ENCODE measurements around the gene SH2D4B. TPM values are rescaled to one million over a fixed set of nuclear protein-coding genes. Genes with fewer than 3 reads are reported as not detected.

The SH2D4B gene
- under 1 TPM; 0.19 to 0.30 (median 0.27) TPM for total RNA-seq
- 0.27 TPM for total RNA-seq (2013)

DNA sequence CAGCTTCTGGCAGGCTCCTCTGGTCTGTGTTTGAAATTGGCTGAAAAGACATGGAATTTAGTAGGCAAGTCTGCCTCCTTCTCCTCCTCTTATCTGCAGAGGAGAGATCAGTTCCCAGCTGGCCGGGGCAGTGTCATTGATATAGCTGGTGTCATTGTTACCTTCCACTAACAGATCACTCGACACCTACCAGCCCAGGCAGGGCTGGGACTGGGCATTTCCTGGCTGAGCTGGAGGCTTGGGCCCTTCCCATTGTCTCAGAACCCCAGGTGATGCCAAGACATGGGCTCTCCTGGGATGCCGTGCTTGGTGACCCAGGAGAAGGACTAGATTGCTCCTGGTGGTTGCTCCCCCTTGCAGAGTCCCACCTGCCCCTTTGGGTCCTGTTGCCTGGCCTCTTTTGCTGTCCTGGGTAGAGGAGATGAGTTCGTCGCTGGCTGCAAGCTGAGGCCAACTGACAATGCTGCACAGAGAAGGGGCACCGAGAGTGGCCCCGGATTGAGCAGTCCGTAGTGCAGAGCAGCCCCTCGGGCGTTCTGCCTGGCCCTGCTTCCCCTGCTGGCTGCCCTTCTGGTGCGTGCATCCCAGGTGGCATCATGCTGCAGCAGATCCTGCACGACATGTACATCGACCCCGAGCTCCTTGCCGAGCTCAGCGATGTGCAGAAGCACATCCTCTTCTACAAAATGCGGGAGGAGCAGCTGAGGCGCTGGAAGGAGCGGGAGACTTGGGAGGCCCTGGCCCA lies at the start of gene SH2D4B:
TSS of gene SH2D4B (plus strand) at position 167 of the 745 bp plus-strand sequence. CDS start at position 597, 430 bp downstream.
- Mint-ChIP-seq H3K9me3 (no peaks in the 10 kb centered on the region), H3K36me3 (no peaks in the 10 kb centered on the region), H3K27me3 (ENCODE audit: low read depth in 2 of 2) (no peaks in the 10 kb centered on the region), H3K27ac (peak within 1 kb of the TSS; percentile 36 to 95), H3K4me1 (peaks cover 8 to 13% of the 10 kb centered on the region in 2 donors), H3K4me3 (peak within 1 kb of the TSS; percentile 57)
- Histone ChIP-seq H3K4me1 (ENCODE audit: control insufficient read depth, insufficient read depth, low read length) (peaks cover 18% of the 10 kb centered on the region), H3K9me3 (ENCODE audit: control insufficient read depth, insufficient read depth, low read length) (no peaks in the 10 kb centered on the region), H3K4me3 (ENCODE audit: low read length) (no peak within 1 kb of the TSS), H3K27me3 (ENCODE audit: control insufficient read depth, insufficient read depth, low read length) (no peaks in the 10 kb centered on the region), H3K27ac (ENCODE audit: low read length) (no peak within 1 kb of the TSS), H3K36me3 (ENCODE audit: control insufficient read depth, insufficient read depth, low read length) (no peaks in the 10 kb centered on the region)
- TF ChIP-seq, protein P1, sequence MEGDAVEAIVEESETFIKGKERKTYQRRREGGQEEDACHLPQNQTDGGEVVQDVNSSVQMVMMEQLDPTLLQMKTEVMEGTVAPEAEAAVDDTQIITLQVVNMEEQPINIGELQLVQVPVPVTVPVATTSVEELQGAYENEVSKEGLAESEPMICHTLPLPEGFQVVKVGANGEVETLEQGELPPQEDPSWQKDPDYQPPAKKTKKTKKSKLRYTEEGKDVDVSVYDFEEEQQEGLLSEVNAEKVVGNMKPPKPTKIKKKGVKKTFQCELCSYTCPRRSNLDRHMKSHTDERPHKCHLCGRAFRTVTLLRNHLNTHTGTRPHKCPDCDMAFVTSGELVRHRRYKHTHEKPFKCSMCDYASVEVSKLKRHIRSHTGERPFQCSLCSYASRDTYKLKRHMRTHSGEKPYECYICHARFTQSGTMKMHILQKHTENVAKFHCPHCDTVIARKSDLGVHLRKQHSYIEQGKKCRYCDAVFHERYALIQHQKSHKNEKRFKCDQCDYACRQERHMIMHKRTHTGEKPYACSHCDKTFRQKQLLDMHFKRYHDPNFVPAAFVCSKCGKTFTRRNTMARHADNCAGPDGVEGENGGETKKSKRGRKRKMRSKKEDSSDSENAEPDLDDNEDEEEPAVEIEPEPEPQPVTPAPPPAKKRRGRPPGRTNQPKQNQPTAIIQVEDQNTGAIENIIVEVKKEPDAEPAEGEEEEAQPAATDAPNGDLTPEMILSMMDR (IDR thresholded peaks at IDR 0.05): no peak
- intact Hi-C loops (cut with micrococcal nuclease): no loop called here
- DNase-seq (no peak), ATAC-seq (no peak)
- 92% methylated on average over 19 of the region's 19 CpGs for WGBS (ENCODE audit: insufficient coverage)

DNA sequence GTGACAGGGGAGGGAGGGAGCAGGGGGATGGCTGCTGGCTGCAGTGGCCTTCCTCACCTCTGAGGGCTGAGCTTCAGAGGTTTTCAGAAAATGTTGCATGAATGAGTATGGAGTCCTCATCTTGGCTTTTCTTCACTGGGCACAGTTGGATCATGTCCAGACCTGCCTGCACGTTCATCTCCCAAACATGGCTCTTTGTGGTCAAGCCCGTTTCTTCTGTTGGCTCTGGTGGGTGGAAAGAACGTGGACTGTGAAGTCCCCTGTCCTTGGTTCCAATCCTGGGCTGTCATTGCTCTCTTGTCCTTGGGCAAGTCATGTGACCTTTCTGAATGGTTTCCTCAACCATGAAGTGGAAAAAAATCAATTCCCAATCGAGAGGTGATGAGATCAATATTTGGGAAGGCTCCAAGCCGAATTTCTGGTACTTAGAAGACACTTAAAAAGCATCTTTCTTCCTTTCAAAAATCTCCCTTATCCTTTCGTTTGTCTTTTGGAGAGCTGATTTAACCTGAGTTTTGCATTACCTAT lies 49.1 kb upstream of the SH2D4B start:
- DNase-seq: no peak
- H3K9me3 Mint-ChIP-seq: no peaks in the 10 kb centered on the region
- peak overlapping the region; percentile 82 for H3K4me3 Mint-ChIP-seq
- peaks cover 95 to 99% of the 10 kb centered on the region in 2 donors for H3K4me1 Mint-ChIP-seq
- no peaks in the 10 kb centered on the region for H3K9me3 ChIP-seq (ENCODE audit: control insufficient read depth, insufficient read depth, low read length)
- intact Hi-C loops (cut with micrococcal nuclease): loop anchor here (1.0 kb wide), 1 partner anchor 10 kb away; no protein-coding TSS in a partner anchor
- TF ChIP-seq, protein P1 (IDR thresholded peaks at IDR 0.05): no peak
- H3K36me3 ChIP-seq (ENCODE audit: control insufficient read depth, insufficient read depth, low read length): peaks cover 23% of the 10 kb centered on the region
- no peak for ATAC-seq
- peaks cover 10% of the 10 kb centered on the region for H3K36me3 Mint-ChIP-seq
- no peak overlapping the region for H3K4me3 ChIP-seq (ENCODE audit: low read length)
- WGBS (ENCODE audit: insufficient coverage): 54% methylated on average over 6 of the region's 6 CpGs
- H3K27me3 ChIP-seq (ENCODE audit: control insufficient read depth, insufficient read depth, low read length): no peaks in the 10 kb centered on the region
- H3K27ac Mint-ChIP-seq: peak overlapping the region; percentile 75 to 89
- H3K27ac ChIP-seq (ENCODE audit: low read length): peak overlapping the region; percentile 71
- H3K4me1 ChIP-seq (ENCODE audit: control insufficient read depth, insufficient read depth, low read length): peaks cover 89% of the 10 kb centered on the region
- no peaks in the 10 kb centered on the region for H3K27me3 Mint-ChIP-seq (ENCODE audit: low read depth in 2 of 2)

DNA sequence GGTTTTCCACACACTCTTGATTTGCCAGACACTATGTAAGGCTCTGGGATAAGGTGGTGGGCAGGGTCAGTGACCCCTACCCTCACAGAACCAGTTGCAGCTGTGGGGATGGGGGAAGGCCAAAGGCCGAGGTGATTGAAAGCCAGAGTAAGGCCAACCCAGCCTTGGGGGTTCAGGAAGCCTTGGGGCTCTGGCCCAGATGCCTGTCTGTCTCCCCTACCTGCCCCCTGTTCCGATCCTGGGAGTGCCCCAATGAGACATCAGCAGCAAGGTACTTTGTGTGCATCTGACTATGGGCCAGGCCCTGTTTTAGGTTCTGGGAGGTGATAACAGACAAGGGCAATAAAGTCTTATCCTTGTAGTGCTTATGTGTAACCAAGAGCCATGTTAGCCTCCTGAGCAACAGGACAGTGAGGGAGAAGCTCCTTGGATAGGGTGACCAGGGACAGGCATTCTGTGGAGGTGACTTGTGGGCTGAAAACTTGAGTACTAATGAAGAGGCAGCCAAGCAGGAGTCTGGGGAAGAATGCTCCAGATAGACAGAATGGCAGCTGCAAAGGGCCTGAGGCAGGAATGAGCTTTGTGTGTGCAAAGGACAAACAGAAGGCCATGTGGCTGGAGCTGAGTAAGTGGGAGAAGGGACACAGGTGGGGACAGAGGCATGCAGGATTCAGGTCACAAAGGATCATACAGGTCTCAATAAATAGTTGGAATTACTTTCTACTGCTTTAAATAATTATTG lies 48.2 kb upstream of the SH2D4B start:
- no peak for ATAC-seq
- H3K4me3 Mint-ChIP-seq: peak overlapping the region; percentile 82
- TF ChIP-seq, protein P1 (IDR thresholded peaks at IDR 0.05): no peak
- peak overlapping the region; percentile 75 to 89 for H3K27ac Mint-ChIP-seq
- H3K4me1 Mint-ChIP-seq: peaks cover 100% of the 10 kb centered on the region in 2 donors
- Histone ChIP-seq H3K27ac (ENCODE audit: low read length) (peak overlapping the region; percentile 71), H3K4me1 (ENCODE audit: control insufficient read depth, insufficient read depth, low read length) (peaks cover 90% of the 10 kb centered on the region), H3K27me3 (ENCODE audit: control insufficient read depth, insufficient read depth, low read length) (no peaks in the 10 kb centered on the region), H3K36me3 (ENCODE audit: control insufficient read depth, insufficient read depth, low read length) (peaks cover 26% of the 10 kb centered on the region), H3K9me3 (ENCODE audit: control insufficient read depth, insufficient read depth, low read length) (no peaks in the 10 kb centered on the region), H3K4me3 (ENCODE audit: low read length) (no peak overlapping the region)
- no peaks in the 10 kb centered on the region for H3K9me3 Mint-ChIP-seq
- 100% methylated on average over 2 of the region's 2 CpGs for WGBS (ENCODE audit: insufficient coverage)
- H3K36me3 Mint-ChIP-seq: peaks cover 10% of the 10 kb centered on the region
- H3K27me3 Mint-ChIP-seq (ENCODE audit: low read depth in 2 of 2): no peaks in the 10 kb centered on the region
- intact Hi-C loops (cut with micrococcal nuclease): loop anchor here (10.0 kb wide), 1 partner anchor 285 kb away; the partner anchor contains the start of gene ANXA11
- no peak for DNase-seq
